ENCODE measurements around the gene FNBP1. TPM values are rescaled to one million over a fixed set of nuclear protein-coding genes. Genes with fewer than 3 reads are reported as not detected.

FNBP1 gene
- total and polyA plus RNA-seq, 2 of the 8 experiments (the other 6 are each of a cell fraction or from before 2014, with no cell fraction given): 7.2 to 40.9 TPM

DNA sequence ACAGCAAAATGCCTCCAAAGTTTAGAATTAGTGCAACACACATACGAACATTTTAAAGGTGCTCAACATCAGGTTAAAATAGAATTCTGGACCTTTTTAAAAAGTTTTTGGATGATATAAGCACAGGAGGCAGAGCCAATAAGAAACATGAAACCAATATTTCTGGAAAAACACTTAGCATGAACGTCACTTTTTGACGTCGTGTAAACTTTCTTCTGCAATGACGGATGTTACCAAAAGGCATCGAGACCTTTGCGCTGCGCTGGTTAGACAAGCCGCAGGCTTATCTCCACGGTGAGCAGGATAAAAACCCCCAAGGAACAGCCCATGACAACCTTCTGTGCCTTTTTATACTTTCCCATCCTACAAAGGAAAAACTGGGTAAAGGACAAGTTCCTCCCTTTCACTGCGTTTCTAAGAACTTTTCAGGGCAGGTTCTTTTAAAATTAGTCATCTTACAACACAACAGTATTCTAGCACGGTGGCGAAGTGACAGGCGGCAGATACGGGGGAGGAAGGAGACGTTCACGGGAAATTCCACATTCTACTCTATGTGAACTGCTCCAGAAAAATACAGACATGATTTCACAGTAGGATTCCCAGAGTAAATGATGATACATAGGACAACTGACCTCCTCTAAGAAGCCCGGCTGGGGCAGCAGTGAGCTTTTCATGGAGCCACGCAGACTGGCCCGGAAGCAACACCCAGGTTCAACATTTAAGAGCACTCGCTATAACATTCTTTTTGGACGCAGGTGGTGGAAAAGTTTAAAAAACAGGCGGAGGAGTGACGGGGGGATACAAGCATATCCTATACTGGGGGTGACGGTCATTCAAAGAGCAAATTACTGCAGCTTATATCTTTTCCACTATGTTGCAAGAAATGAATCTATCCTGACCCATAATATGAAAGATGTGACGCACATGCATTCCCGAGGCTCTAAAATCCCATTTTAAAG is 155.4 kb downstream of the FNBP1 start (continued):
- no peak for TF ChIP-seq CHD2 (IDR thresholded peaks at IDR 0.05; ENCODE audit: low read length)
